ENCODE results near the gene ABCB8.

Gene ABCB8

DNA sequence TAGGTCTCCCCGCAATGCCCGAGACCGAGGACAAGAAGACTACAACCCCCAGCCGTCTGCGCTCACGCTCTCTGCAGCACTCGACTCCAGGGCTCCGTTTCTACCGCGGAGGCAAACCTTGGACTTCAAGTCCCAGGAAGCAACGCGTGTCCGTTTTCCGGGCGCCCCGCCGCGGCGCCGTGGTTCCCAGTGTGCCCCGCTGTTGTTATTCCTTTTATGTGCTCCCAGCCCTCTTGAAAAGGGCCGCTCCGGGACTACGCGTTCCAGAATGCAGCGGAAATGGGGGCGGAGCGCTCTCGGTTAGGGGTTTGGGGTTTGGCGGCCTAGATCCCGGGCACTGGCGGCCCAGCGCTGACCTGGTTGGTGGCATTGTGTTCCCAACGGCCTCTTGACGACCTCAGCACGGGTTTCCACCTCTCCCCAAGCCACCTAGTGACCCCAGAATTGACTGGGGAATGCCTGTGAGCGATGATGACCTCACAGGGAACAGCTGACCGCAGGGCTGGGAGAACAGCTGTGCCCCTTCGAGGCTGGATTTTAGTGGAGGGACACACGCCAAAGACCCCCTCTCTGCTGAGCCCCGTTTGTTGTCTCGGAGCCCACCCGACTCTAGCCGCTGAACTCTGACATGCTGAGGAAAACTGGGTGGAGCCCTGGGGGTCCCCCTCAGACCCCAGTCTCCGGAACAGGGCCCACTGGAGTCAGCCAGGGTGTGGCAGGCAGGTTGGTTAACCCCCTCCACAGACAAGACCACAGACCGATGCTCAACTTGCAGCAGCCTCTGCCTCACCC, 29.9 kb downstream of the ABCB8 start:
- H3K4me3 ChIP-seq (ENCODE audit: low read length), result peak overlapping the region; percentile 96
- peak; percentile 100 for DNase-seq (ENCODE audit: low read depth)
- TF ChIP-seq, protein P1, sequence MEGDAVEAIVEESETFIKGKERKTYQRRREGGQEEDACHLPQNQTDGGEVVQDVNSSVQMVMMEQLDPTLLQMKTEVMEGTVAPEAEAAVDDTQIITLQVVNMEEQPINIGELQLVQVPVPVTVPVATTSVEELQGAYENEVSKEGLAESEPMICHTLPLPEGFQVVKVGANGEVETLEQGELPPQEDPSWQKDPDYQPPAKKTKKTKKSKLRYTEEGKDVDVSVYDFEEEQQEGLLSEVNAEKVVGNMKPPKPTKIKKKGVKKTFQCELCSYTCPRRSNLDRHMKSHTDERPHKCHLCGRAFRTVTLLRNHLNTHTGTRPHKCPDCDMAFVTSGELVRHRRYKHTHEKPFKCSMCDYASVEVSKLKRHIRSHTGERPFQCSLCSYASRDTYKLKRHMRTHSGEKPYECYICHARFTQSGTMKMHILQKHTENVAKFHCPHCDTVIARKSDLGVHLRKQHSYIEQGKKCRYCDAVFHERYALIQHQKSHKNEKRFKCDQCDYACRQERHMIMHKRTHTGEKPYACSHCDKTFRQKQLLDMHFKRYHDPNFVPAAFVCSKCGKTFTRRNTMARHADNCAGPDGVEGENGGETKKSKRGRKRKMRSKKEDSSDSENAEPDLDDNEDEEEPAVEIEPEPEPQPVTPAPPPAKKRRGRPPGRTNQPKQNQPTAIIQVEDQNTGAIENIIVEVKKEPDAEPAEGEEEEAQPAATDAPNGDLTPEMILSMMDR (IDR thresholded peaks at IDR 0.05; ENCODE audit: insufficient read depth, low read depth, low read length, missing control alignments), result no peak

GRCh38 chr7:151058781-151059366, 30.6 kb downstream of the ABCB8 start:
- TF ChIP-seq, protein P1 (IDR thresholded peaks at IDR 0.05; ENCODE audit: insufficient read depth, low read depth, low read length, missing control alignments), result no peak
- peak; percentile 27 for DNase-seq (ENCODE audit: low read depth)
- H3K4me3 ChIP-seq (ENCODE audit: low read length), result peak overlapping the region; percentile 96

GRCh38 chr7:151059367-151060112, 31.3 kb downstream of the ABCB8 start, which contains the start of gene SLC4A2:
TSS of gene SLC4A2 (plus strand) at chr7:151059589. CDS start at chr7:151061988, 2,399 bp downstream.
- TF ChIP-seq, protein P1 (IDR thresholded peaks at IDR 0.05; ENCODE audit: insufficient read depth, low read depth, low read length, missing control alignments), result peak; percentile 43
- peak within 1 kb of the TSS; percentile 96 for H3K4me3 ChIP-seq (ENCODE audit: low read length)
- peak; percentile 69 for DNase-seq (ENCODE audit: low read depth)

DNA sequence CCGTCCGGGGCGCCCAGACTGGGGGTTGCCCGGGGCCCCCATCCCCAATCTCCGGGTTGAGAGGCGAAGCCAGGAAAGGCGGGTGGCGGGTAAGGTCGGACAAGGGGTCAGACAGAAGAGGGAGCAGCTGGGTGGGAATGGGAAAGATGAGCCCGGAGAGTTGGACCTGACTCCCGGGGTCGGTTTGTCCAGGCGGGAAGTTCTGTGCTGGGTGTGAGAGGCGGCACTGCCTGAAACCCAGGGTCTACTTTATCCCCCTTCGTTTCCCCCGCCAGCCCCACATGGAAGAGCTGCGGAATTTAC, 31.8 kb downstream of the ABCB8 start:
- TF ChIP-seq, protein P1 (IDR thresholded peaks at IDR 0.05; ENCODE audit: insufficient read depth, low read depth, low read length, missing control alignments), result no peak
- H3K4me3 ChIP-seq (ENCODE audit: low read length), result peak overlapping the region; percentile 96
- DNase-seq (ENCODE audit: low read depth), result no peak

GRCh38 chr7:151060416-151061212, 32.4 kb downstream of the ABCB8 start:
- TF ChIP-seq, protein P1 (IDR thresholded peaks at IDR 0.05; ENCODE audit: insufficient read depth, low read depth, low read length, missing control alignments), result no peak
- peak; percentile 37 for DNase-seq (ENCODE audit: low read depth)
- peak overlapping the region; percentile 96 for H3K4me3 ChIP-seq (ENCODE audit: low read length)
